ENCODE measurements around the gene GPR142. TPM values are rescaled to one million over a fixed set of nuclear protein-coding genes. Genes with fewer than 3 reads are reported as not detected.

Gene GPR142
- total and polyA plus RNA-seq, 2 donors from 2014 or later: not detected

DNA sequence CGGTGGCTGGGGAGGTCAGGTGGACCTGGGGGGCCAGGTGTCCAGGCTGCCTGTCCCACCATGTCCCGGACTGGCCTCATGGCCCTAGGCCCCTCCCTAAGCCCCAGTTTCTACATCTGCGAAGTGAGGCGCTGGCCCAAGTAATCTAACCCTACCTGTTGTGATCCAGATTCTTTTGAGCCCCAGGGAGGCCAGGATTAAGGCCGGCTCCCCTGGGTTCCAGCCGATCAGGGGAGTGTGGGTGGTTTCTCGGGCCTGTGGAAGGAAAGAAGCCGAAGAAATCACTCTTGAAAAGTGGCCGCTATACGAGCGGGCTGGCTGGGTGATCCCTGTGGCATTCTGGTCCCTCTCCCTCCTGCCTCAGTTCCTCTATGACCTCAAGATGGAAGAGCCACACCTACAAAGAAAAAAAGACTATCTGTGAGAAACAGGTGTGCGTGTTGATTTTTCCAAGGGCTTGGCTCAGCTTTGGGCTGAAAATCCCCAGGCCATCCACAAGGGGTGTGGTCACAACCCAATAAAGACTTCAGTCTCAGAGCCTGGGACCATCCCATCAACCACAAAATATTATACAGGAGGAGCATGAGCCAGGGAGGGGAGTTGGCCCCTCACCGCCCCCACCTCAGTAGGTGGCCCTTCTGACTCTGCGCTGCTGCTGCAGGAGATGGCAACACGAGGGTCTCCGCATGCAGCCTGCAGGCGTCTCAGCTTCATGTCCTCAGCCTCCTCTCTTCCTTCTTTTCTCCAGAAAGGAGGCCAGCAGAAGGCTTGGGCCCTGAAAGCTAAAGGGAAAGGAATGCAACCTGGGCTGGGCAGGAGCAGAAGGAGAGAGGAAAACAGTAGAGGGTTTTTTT is 20.3 kb downstream of the GPR142 start:
- Histone ChIP-seq H3K9ac (ENCODE audit: low read length in 3 of 3) (no peak overlapping the region), H3K9me3 (ENCODE audit: control insufficient read depth in 2 of 3, insufficient read depth in 1 of 3, low read length in 3 of 3) (no peaks in the 10 kb centered on the region), H3K36me3 (ENCODE audit: control insufficient read depth in 2 of 3, insufficient read depth in 3 of 3, low read length in 3 of 3) (no peaks in the 10 kb centered on the region), H3K27ac (ENCODE audit: low read depth in 2 of 2, low read length in 2 of 2) (no peak overlapping the region), H3K4me1 (ENCODE audit: control insufficient read depth in 2 of 3, insufficient read depth in 2 of 3, low read depth in 1 of 3, low read length in 3 of 3) (peaks cover 0 to 5% (median 5%) of the 10 kb centered on the region in 3 donors), H3K4me3 (ENCODE audit: low read length in 3 of 3) (no peak overlapping the region), H3K27me3 (ENCODE audit: control insufficient read depth, insufficient read depth, low read length) (no peaks in the 10 kb centered on the region)
- FAIRE-seq (no peak), DNase-seq (no peak)
- intact Hi-C loops (cut with DNase I): no loop called here
- TF ChIP-seq, protein P1, sequence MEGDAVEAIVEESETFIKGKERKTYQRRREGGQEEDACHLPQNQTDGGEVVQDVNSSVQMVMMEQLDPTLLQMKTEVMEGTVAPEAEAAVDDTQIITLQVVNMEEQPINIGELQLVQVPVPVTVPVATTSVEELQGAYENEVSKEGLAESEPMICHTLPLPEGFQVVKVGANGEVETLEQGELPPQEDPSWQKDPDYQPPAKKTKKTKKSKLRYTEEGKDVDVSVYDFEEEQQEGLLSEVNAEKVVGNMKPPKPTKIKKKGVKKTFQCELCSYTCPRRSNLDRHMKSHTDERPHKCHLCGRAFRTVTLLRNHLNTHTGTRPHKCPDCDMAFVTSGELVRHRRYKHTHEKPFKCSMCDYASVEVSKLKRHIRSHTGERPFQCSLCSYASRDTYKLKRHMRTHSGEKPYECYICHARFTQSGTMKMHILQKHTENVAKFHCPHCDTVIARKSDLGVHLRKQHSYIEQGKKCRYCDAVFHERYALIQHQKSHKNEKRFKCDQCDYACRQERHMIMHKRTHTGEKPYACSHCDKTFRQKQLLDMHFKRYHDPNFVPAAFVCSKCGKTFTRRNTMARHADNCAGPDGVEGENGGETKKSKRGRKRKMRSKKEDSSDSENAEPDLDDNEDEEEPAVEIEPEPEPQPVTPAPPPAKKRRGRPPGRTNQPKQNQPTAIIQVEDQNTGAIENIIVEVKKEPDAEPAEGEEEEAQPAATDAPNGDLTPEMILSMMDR (IDR thresholded peaks at IDR 0.05; ENCODE audit: borderline replicate concordance, extremely low read depth, insufficient read depth): no peak

- Histone ChIP-seq H3K27ac (ENCODE audit: low read depth in 2 of 2, low read length in 2 of 2) (no peak overlapping the region), H3K27me3 (ENCODE audit: control insufficient read depth, insufficient read depth, low read length) (no peaks in the 10 kb centered on the region), H3K9me3 (ENCODE audit: control insufficient read depth in 2 of 3, insufficient read depth in 1 of 3, low read length in 3 of 3) (no peaks in the 10 kb centered on the region), H3K4me3 (ENCODE audit: low read length in 3 of 3) (no peak overlapping the region), H3K4me1 (ENCODE audit: control insufficient read depth in 2 of 3, insufficient read depth in 2 of 3, low read depth in 1 of 3, low read length in 3 of 3) (peaks cover 0 to 5% (median 5%) of the 10 kb centered on the region in 3 donors), H3K9ac (ENCODE audit: low read length in 3 of 3) (no peak overlapping the region), H3K36me3 (ENCODE audit: control insufficient read depth in 2 of 3, insufficient read depth in 3 of 3, low read length in 3 of 3) (no peaks in the 10 kb centered on the region)
- no peak for DNase-seq
- intact Hi-C loops (cut with DNase I): no loop called here
- TF ChIP-seq, protein P1 (IDR thresholded peaks at IDR 0.05; ENCODE audit: borderline replicate concordance, extremely low read depth, insufficient read depth): no peak
- no peak for FAIRE-seq
Observed at GRCh38 chr17:74389084-74389753, 21.9 kb downstream of the GPR142 start.

- H3K27ac ChIP-seq (ENCODE audit: low read depth in 2 of 2, low read length in 2 of 2): no peak overlapping the region
- TF ChIP-seq, protein P1 (IDR thresholded peaks at IDR 0.05; ENCODE audit: borderline replicate concordance, extremely low read depth, insufficient read depth): no peak
- H3K27me3 ChIP-seq (ENCODE audit: control insufficient read depth, insufficient read depth, low read length): no peaks in the 10 kb centered on the region
- DNase-seq: no peak
- no peak for FAIRE-seq
- H3K36me3 ChIP-seq (ENCODE audit: control insufficient read depth in 2 of 3, insufficient read depth in 3 of 3, low read length in 3 of 3): no peaks in the 10 kb centered on the region
- H3K4me1 ChIP-seq (ENCODE audit: control insufficient read depth in 2 of 3, insufficient read depth in 2 of 3, low read depth in 1 of 3, low read length in 3 of 3): peaks cover 0 to 5% (median 5%) of the 10 kb centered on the region in 3 donors
- intact Hi-C loops (cut with DNase I): no loop called here
- H3K9me3 ChIP-seq (ENCODE audit: control insufficient read depth in 2 of 3, insufficient read depth in 1 of 3, low read length in 3 of 3): no peaks in the 10 kb centered on the region
- no peak overlapping the region for H3K9ac ChIP-seq (ENCODE audit: low read length in 3 of 3)
- H3K4me3 ChIP-seq (ENCODE audit: low read length in 3 of 3): no peak overlapping the region
Observed at GRCh38 chr17:74389937-74390679, 22.8 kb downstream of the GPR142 start.

Data from kidney (tissue), 14 donors.